Neural progenitor cell (in vitro differentiated cells): ENCODE data around the gene ADGRL1. TPM values are rescaled to one million over a fixed set of nuclear protein-coding genes. Genes with fewer than 3 reads are reported as not detected.

Experiments used
- DNase-seq: peaks from one replicate; pipeline ENCODE4 v3.0.0-alpha.2; 2016; ENCODE audit warnings: low spot score
- H2AFZ ChIP-seq: fragments of 200-600 bp; sonication (generic); replicated peaks from 2 replicates; pipeline ENCODE4 v1.6.1; 2016; ENCODE audit warnings: antibody characterized with exemption
- H3F3A ChIP-seq: fragments of 200-600 bp; sonication (generic); 2 replicates; pipeline ENCODE4 v1.6.1; 2016; ENCODE audit warnings: antibody characterized with exemption, low read depth
- H3K27ac ChIP-seq: fragments of 200-600 bp; sonication (generic); 2 replicates; pipeline ENCODE4 v1.5.1; 2016; ENCODE audit warnings: mild to moderate bottlenecking
- H3K27me3 ChIP-seq: fragments of 200-600 bp; sonication (generic); 2 replicates; pipeline ENCODE4 v1.6.1; 2016; ENCODE audit warnings: mild to moderate bottlenecking, moderate library complexity
- H3K36me3 ChIP-seq: fragments of 200-600 bp; sonication (generic); 2 replicates; pipeline ENCODE4 v1.5.1; 2016
- H3K4me1 ChIP-seq: fragments of 200-600 bp; sonication (generic); 2 replicates; pipeline ENCODE4 v1.6.1; 2016; ENCODE audit warnings: mixed run types
- H3K4me2 ChIP-seq: fragments of 200-600 bp; sonication (generic); 2 replicates; pipeline ENCODE4 v1.6.1; 2016
- H3K4me3 ChIP-seq: fragments of 200-600 bp; sonication (generic); 2 replicates; pipeline ENCODE4 v1.5.1; 2016
- H3K79me2 ChIP-seq: fragments of 200-600 bp; sonication (generic); 2 replicates; pipeline ENCODE4 v1.6.1; 2016; ENCODE audit warnings: low read depth
- H3K9ac ChIP-seq: fragments of 200-600 bp; sonication (generic); 2 replicates; pipeline ENCODE4 v1.6.1; 2016
- H3K9me3 ChIP-seq: fragments of 200-600 bp; sonication (generic); 2 replicates; pipeline ENCODE4 v1.5.1; 2016; ENCODE audit warnings: low read depth
- H4K20me1 ChIP-seq: fragments of 200-600 bp; sonication (generic); 2 replicates; pipeline ENCODE4 v1.6.1; 2016; ENCODE audit warnings: low read depth
- H3K27ac Mint-ChIP-seq: 3 replicates; pipeline ENCODE4 v1.8.0; 2021; ENCODE audit warnings: mixed read lengths
- H3K27me3 Mint-ChIP-seq: 2 replicates; pipeline ENCODE4 v1.8.0; 2022; ENCODE audit warnings: low read depth, mild to moderate bottlenecking, inconsistent platforms, moderate library complexity, mixed read lengths; ENCODE audit not compliant: insufficient read depth
- H3K36me3 Mint-ChIP-seq: 3 replicates; pipeline ENCODE4 v1.8.0; 2021; ENCODE audit warnings: mixed read lengths
- H3K4me1 Mint-ChIP-seq: 3 replicates; pipeline ENCODE4 v1.8.0; 2021; ENCODE audit warnings: mixed read lengths
- H3K4me3 Mint-ChIP-seq: 3 replicates; pipeline ENCODE4 v1.8.0; 2021; ENCODE audit warnings: mild to moderate bottlenecking, moderate library complexity, mixed read lengths
- H3K9me3 Mint-ChIP-seq: 3 replicates; pipeline ENCODE4 v1.8.0; 2020; ENCODE audit warnings: mixed read lengths
- EZH2 ChIP-seq: fragments of 200-600 bp; sonication (generic); IDR thresholded peaks from 2 replicates; pipeline ENCODE4 v1.6.1; 2017; ENCODE audit warnings: antibody characterized with exemption, mild to moderate bottlenecking, moderate library complexity
- EZH2phosphoT487 ChIP-seq: fragments of 200-600 bp; sonication (generic); IDR thresholded peaks from 2 replicates; pipeline ENCODE4 v1.6.1; 2017; ENCODE audit warnings: antibody characterized with exemption
- total RNA-seq: library from RNA; depleted of rRNA; stranded (reverse); fragments of >200 nt; gene quantifications from 2 replicates; pipeline ENCODE4 v1.2.3, GENCODE V29; 2015; ENCODE audit warnings: low replicate concordance
- TF ChIP-seq, protein P1 (sequence below): fragments of 200-600 bp; sonication (generic); IDR thresholded peaks from 2 replicates; pipeline ENCODE4 v1.5.1; 2017; ENCODE audit warnings: antibody characterized with exemption, mild to moderate bottlenecking

ADGRL1 gene
- total RNA-seq, 1 donor from 2014 or later: 13.3 TPM

DNA sequence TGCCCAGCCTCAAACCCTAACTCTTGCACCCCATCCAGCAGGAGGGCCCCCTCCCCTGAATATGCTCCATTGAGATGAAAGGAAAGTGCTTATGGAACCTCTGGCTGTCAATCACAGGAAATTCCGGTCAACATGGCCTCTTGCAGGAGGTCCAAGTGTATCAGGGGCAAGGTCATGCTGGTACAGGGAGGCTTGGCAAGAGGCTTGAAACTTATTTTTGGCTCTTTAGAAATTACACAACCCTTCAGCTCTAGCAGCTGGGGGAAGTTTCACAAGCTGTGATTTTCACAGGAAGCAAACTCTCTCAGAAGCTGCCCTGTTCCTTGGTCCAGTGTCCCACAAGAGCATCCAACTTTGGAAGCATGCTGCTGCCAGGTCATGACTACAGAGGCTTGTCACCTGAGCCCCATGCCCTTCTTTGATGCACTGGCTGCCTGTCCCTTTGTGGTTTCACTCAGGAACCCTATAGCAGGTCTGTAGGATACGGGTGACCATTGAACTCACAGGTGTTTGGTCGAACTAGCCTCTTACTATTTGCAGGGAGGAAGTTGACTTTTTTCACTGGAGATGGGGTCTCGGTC, 78.0 kb downstream of the ADGRL1 start:
- Histone ChIP-seq H3F3A (peaks cover 8% of the 10 kb centered on the region), H3K4me3 (no peak overlapping the region), H3K27me3 (no peaks in the 10 kb centered on the region), H4K20me1 (peaks cover 14% of the 10 kb centered on the region), H3K4me1 (no peaks in the 10 kb centered on the region), H3K36me3 (peaks cover 7% of the 10 kb centered on the region), H2AFZ (no peak overlapping the region), H3K9me3 (no peaks in the 10 kb centered on the region), H3K79me2 (peaks cover 11% of the 10 kb centered on the region), H3K9ac (no peak overlapping the region), H3K27ac (no peak overlapping the region), H3K4me2 (no peak overlapping the region)
- H3K9me3 Mint-ChIP-seq: no peaks in the 10 kb centered on the region
- no peak overlapping the region for H3K27ac Mint-ChIP-seq
- H3K27me3 Mint-ChIP-seq: peaks cover 2% of the 10 kb centered on the region
- no peak for DNase-seq
- TF ChIP-seq EZH2phosphoT487 (no peak), EZH2 (no peak)
- TF ChIP-seq, protein P1, sequence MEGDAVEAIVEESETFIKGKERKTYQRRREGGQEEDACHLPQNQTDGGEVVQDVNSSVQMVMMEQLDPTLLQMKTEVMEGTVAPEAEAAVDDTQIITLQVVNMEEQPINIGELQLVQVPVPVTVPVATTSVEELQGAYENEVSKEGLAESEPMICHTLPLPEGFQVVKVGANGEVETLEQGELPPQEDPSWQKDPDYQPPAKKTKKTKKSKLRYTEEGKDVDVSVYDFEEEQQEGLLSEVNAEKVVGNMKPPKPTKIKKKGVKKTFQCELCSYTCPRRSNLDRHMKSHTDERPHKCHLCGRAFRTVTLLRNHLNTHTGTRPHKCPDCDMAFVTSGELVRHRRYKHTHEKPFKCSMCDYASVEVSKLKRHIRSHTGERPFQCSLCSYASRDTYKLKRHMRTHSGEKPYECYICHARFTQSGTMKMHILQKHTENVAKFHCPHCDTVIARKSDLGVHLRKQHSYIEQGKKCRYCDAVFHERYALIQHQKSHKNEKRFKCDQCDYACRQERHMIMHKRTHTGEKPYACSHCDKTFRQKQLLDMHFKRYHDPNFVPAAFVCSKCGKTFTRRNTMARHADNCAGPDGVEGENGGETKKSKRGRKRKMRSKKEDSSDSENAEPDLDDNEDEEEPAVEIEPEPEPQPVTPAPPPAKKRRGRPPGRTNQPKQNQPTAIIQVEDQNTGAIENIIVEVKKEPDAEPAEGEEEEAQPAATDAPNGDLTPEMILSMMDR: no peak
- H3K36me3 Mint-ChIP-seq: peaks cover 14% of the 10 kb centered on the region
- no peaks in the 10 kb centered on the region for H3K4me1 Mint-ChIP-seq
- no peak overlapping the region for H3K4me3 Mint-ChIP-seq

DNA sequence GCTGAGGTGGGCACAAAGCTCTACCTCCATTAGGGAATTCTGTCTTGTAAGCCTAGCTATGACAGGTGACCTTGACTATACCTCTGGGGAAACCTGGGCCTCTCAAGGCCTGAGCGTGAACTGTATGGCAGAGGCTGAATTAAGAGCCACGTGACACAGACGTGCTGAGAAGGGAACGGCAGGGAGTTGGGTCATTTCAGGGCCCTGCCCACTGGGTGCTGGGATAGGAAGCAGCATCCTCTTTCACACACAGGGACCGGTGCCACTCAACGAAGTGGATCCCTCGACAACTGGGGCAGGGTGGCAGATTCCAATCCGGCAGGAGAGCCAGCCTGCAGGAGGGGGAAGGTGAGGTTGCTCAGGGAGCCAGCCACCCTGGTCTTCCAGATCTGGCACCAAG, 78.8 kb downstream of the ADGRL1 start:
- Histone ChIP-seq H3K36me3 (peaks cover 7% of the 10 kb centered on the region), H3K9me3 (no peaks in the 10 kb centered on the region), H3F3A (peaks cover under 1% of the 10 kb centered on the region), H3K9ac (no peak overlapping the region), H3K4me2 (no peak overlapping the region), H2AFZ (no peak overlapping the region), H3K27me3 (no peaks in the 10 kb centered on the region), H3K4me1 (no peaks in the 10 kb centered on the region), H3K79me2 (peaks cover 3% of the 10 kb centered on the region), H4K20me1 (peaks cover 10% of the 10 kb centered on the region), H3K27ac (no peak overlapping the region), H3K4me3 (no peak overlapping the region)
- Mint-ChIP-seq H3K36me3 (peaks cover 18% of the 10 kb centered on the region), H3K27ac (no peak overlapping the region), H3K4me3 (no peak overlapping the region), H3K27me3 (peaks cover 4% of the 10 kb centered on the region), H3K4me1 (no peaks in the 10 kb centered on the region), H3K9me3 (no peaks in the 10 kb centered on the region)
- no peak for DNase-seq
- TF ChIP-seq, protein P1: no peak
- TF ChIP-seq EZH2phosphoT487 (no peak), EZH2 (no peak)

DNA sequence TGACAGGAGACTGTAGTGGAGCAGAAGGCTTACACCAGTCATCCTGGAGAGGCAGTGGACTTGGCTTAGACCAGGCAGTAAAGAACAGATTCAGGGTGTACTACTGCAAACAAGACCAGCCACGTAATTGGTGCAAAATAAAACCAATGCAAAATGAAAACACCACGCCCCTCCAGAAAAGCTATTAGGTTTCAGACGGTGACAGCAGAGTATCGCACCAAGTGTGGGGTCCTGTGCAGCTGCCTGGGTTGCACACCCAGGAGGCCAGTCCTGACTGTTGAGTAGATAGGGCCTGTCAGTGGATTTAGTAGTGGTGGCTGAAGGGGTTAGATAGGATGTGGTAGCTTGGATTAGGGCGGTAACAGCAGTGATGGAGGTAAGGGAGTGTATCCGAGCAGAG, 83.0 kb downstream of the ADGRL1 start:
- TF ChIP-seq, protein P1: no peak
- no peak for TF ChIP-seq EZH2phosphoT487
- TF ChIP-seq EZH2: no peak
- DNase-seq: no peak
- Histone ChIP-seq H3K36me3 (peaks cover 7% of the 10 kb centered on the region), H3K27ac (no peak overlapping the region), H3F3A (peaks cover 28% of the 10 kb centered on the region), H2AFZ (no peak overlapping the region), H3K4me1 (peaks cover 14% of the 10 kb centered on the region), H3K4me3 (no peak overlapping the region), H3K9me3 (no peaks in the 10 kb centered on the region), H3K27me3 (no peaks in the 10 kb centered on the region), H4K20me1 (peaks cover 4% of the 10 kb centered on the region), H3K79me2 (no peaks in the 10 kb centered on the region), H3K9ac (no peak overlapping the region), H3K4me2 (no peak overlapping the region)
- no peak overlapping the region for H3K4me3 Mint-ChIP-seq
- peaks cover 16% of the 10 kb centered on the region for H3K4me1 Mint-ChIP-seq
- no peak overlapping the region for H3K27ac Mint-ChIP-seq
- H3K9me3 Mint-ChIP-seq: no peaks in the 10 kb centered on the region
- peaks cover 15% of the 10 kb centered on the region for H3K36me3 Mint-ChIP-seq
- H3K27me3 Mint-ChIP-seq: peaks cover 6% of the 10 kb centered on the region
